Loucy (cell line): ENCODE results near the gene PRR29.

Experiments
- H2AFZ ChIP-seq: fragments of 200-600 bp; sonication (generic); 2 replicates; pipeline ENCODE4 v1.6.0; 2016; ENCODE audit warnings: antibody characterized with exemption, mild to moderate bottlenecking, low read length, moderate library complexity
- H3F3A ChIP-seq: fragments of 200-600 bp; 2 replicates; pipeline ENCODE4 v1.6.0; 2016; ENCODE audit warnings: antibody characterized with exemption, low read depth, mild to moderate bottlenecking
- H3K27me3 ChIP-seq: fragments of 200-600 bp; sonication (generic); 2 replicates; pipeline ENCODE4 v1.6.1; 2014; ENCODE audit warnings: low read length, mild to moderate bottlenecking; ENCODE audit not compliant: insufficient read depth, poor library complexity, severe bottlenecking
- H3K36me3 ChIP-seq: fragments of 200-600 bp; sonication (generic); 2 replicates; pipeline ENCODE4 v1.6.1; 2016; ENCODE audit warnings: low read length; ENCODE audit not compliant: insufficient read depth
- H3K4me1 ChIP-seq: fragments of 200-600 bp; sonication (generic); 2 replicates; pipeline ENCODE4 v1.5.1; 2014; ENCODE audit warnings: low read length, mild to moderate bottlenecking; ENCODE audit not compliant: insufficient read depth, poor library complexity, severe bottlenecking
- H3K4me2 ChIP-seq: fragments of 200-600 bp; sonication (generic); 2 replicates; pipeline ENCODE4 v1.6.0; 2014; ENCODE audit warnings: antibody characterized with exemption, low read length, low read depth, mild to moderate bottlenecking; ENCODE audit not compliant: poor library complexity, severe bottlenecking
- H3K4me3 ChIP-seq: fragments of 200-600 bp; sonication (generic); 2 replicates; pipeline ENCODE4 v1.5.1; 2014; ENCODE audit warnings: low read length, mild to moderate bottlenecking, mixed read lengths; ENCODE audit not compliant: poor library complexity, severe bottlenecking
- H3K79me2 ChIP-seq: fragments of 200-600 bp; sonication (generic); 2 replicates; pipeline ENCODE4 v1.6.1; 2014; ENCODE audit warnings: low read length; ENCODE audit not compliant: insufficient read depth
- H3K9ac ChIP-seq: fragments of 200-600 bp; sonication (generic); 2 replicates; pipeline ENCODE4 v1.6.0; 2014; ENCODE audit warnings: mild to moderate bottlenecking, low read depth, low read length, moderate library complexity; ENCODE audit not compliant: poor library complexity, severe bottlenecking
- H3K9me2 ChIP-seq: fragments of 200-600 bp; sonication (generic); replicated peaks from 2 replicates; pipeline ENCODE4 v1.6.1; 2016; ENCODE audit warnings: low read depth, low read length, mixed read lengths
- H3K9me3 ChIP-seq: fragments of 200-600 bp; sonication (generic); 2 replicates; pipeline ENCODE4 v1.6.1; 2014; ENCODE audit warnings: mild to moderate bottlenecking, antibody characterized with exemption, low read length, low read depth; ENCODE audit not compliant: insufficient read depth
- H4K20me1 ChIP-seq: fragments of 200-600 bp; sonication (generic); 2 replicates; pipeline ENCODE4 v1.6.0; 2014; ENCODE audit warnings: antibody characterized with exemption, low read length, mild to moderate bottlenecking; ENCODE audit not compliant: insufficient read depth, poor library complexity, severe bottlenecking
- CTCF ChIP-seq: fragments of 200-600 bp; sonication (generic); conservative IDR thresholded peaks from 2 replicates; pipeline ENCODE4 v1.5.1; 2014; ENCODE audit warnings: mild to moderate bottlenecking, antibody characterized with exemption, low read length
- EZH2phosphoT487 ChIP-seq: fragments of 200-600 bp; IDR thresholded peaks from 2 replicates; pipeline ENCODE4 v1.6.1; 2018; ENCODE audit warnings: antibody characterized with exemption, mild to moderate bottlenecking, moderate library complexity, borderline replicate concordance

The PRR29 gene

GRCh38 chr17:63993368-63993985 is 4.7 kb upstream of the PRR29 start:
- H3K4me2 ChIP-seq = no peak overlapping the region
- no peaks in the 10 kb centered on the region for H3K27me3 ChIP-seq
- no peak for TF ChIP-seq EZH2phosphoT487
- TF ChIP-seq CTCF = no peak; the same call in 1 of the 2 replicates
- H3K79me2 ChIP-seq = no peaks in the 10 kb centered on the region
- H3K9me2 ChIP-seq = no peaks in the 10 kb centered on the region
- H3K4me1 ChIP-seq = peaks cover 22% of the 10 kb centered on the region
- no peaks in the 10 kb centered on the region for H3K36me3 ChIP-seq
- H3K9ac ChIP-seq = no peak overlapping the region
- no peaks in the 10 kb centered on the region for H3F3A ChIP-seq
- no peaks in the 10 kb centered on the region for H4K20me1 ChIP-seq
- no peak overlapping the region for H2AFZ ChIP-seq
- H3K4me3 ChIP-seq = no peak overlapping the region
- no peaks in the 10 kb centered on the region for H3K9me3 ChIP-seq

GRCh38 chr17:63995626-63996025 is 2.5 kb upstream of the PRR29 start:
- Histone ChIP-seq H2AFZ (no peak overlapping the region), H3K9me2 (no peaks in the 10 kb centered on the region), H3F3A (no peaks in the 10 kb centered on the region), H3K27me3 (no peaks in the 10 kb centered on the region), H3K79me2 (no peaks in the 10 kb centered on the region), H3K4me3 (no peak overlapping the region), H3K4me2 (no peak overlapping the region), H3K9ac (no peak overlapping the region), H3K4me1 (peaks cover 15% of the 10 kb centered on the region), H4K20me1 (no peaks in the 10 kb centered on the region), H3K36me3 (no peaks in the 10 kb centered on the region), H3K9me3 (no peaks in the 10 kb centered on the region)
- no peak for TF ChIP-seq EZH2phosphoT487
- no peak for TF ChIP-seq CTCF

GRCh38 chr17:63996430-63997182 is 1.5 kb upstream of the PRR29 start:
- Histone ChIP-seq H3K4me3 (no peak overlapping the region), H3K9me3 (no peaks in the 10 kb centered on the region), H3K9me2 (no peaks in the 10 kb centered on the region), H4K20me1 (no peaks in the 10 kb centered on the region), H3K4me1 (peaks cover 13% of the 10 kb centered on the region), H3K4me2 (no peak overlapping the region), H2AFZ (no peak overlapping the region), H3K79me2 (no peaks in the 10 kb centered on the region), H3K36me3 (no peaks in the 10 kb centered on the region), H3K9ac (no peak overlapping the region), H3F3A (no peaks in the 10 kb centered on the region), H3K27me3 (no peaks in the 10 kb centered on the region)
- TF ChIP-seq CTCF (no peak), EZH2phosphoT487 (no peak)
